Measurements from ENCODE around the gene ADGRV1. TPM values are rescaled to one million over a fixed set of nuclear protein-coding genes. Genes with fewer than 3 reads are reported as not detected.
"Not testable (repeated sequence)": the region's sequence is repeated elsewhere in the genome, so short reads cannot be mapped to it uniquely, and the experiment has no call there.

ADGRV1 gene
- total RNA-seq, 1 experiment from 2014 or later, result 0.18 TPM

- DNase-seq (ENCODE audit: low spot score), result no peak
Measured at GRCh38 chr5:90644132-90644531, 85.5 kb downstream of the ADGRV1 start.

GRCh38 chr5:90645024-90645610 lies 86.5 kb downstream of the ADGRV1 start:
- DNase-seq (ENCODE audit: low spot score), result no peak

DNA sequence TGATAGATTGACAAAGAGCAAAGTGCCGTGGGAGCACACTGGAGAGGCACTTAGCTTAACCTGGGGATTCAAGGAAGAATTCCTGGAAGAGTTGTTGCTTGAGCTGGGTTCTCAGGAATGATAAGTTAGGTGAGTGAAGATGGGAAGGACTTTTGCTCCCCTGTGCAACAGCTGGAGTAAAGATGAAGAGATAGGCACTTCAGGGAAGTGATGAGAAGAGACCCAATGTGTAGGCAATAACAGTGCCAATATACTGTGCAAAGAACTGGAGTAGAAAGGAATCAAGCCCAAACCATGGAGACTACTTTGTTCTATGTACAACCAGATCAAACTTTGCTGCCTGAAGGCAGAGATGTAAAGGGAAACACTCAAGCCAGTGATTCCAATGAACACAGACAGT lies 92.2 kb downstream of the ADGRV1 start:
- DNase-seq (ENCODE audit: low spot score), result no peak

GRCh38 chr5:90654215-90654614 lies 95.6 kb downstream of the ADGRV1 start:
- DNase-seq (ENCODE audit: low spot score), result no peak

- no peak for DNase-seq (ENCODE audit: low spot score)
Measured at GRCh38 chr5:90655423-90655822, 96.8 kb downstream of the ADGRV1 start.

DNA sequence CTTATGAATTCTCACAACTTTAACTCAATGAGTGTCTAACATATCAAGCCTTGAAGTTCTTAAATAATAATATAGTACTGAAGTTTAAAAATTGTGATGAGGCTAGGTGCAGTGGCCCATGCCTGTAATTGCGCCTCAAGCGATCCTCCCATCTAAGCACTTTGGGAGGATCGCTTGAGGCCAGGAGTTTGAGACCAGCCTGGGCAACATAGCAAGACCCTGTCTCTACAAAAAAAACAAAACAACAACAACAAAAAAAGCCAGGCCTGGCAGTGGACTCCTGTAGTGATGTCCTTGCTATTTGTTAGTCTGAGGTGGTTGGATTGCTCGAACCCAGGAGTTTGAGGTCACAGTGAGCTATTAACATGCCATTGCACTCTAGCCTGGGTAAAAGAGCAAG lies 98.4 kb downstream of the ADGRV1 start:
- no peak for DNase-seq (ENCODE audit: low spot score)

DNA sequence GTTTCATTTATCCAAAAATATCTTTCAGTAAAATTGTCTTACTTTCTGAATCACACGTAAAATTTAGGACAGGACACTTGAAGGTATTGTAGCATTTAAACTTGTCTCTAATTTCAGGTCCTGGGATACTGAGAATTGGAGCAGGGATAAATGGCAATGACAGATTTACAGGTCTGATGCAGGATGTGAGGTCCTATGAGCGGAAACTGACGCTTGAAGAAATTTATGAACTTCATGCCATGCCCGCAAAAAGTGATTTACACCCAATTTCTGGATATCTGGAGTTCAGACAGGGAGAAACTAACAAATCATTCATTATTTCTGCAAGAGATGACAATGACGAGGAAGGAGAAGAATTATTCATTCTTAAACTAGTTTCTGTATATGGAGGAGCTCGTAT lies 99.2 kb downstream of the ADGRV1 start:
- no peak for DNase-seq (ENCODE audit: low spot score)

DNA sequence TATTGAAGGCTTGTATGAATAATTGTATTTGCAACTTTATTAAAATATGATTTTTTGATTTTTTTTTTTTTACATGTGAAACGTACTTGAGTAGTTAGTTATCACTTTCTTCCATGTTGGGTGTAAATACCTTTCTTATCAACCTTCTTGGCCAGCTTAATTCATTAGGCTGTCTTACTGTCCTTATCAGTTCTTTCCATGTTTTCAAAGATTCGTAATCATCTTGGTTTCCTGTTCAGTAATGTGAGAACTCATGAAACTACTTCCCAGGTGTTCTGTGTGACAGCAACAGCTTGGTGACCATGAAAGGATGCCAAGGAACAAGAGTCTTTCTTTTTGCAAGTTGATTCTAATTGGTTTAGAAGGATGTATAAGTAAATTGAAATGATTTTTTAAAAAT lies 100.0 kb downstream of the ADGRV1 start:
- no peak for DNase-seq (ENCODE audit: low spot score)

DNA sequence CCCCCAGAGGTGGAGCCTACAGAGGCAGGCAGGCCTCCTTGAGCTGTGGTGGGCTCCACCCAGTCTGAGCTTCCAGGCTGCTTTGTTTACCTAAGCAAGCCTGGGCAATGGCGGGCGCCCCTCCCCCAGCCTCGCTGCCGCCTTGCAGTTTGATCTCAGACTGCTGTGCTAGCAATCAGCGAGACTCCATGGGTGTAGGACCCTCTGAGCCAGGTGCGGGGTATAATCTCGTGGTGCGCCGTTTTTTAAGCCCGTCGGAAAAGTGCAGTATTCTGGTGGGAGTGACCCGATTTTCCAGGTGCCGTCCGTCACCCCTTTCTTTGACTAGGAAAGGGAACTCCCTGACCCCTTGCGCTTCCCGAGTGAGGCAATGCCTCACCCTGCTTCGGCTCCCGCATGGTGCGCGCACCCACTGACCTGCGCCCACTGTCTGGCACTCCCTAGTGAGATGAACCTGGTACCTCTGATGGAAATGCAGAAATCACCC lies 109.5 kb downstream of the ADGRV1 start:
- DNase-seq (ENCODE audit: low spot score), result not testable (repeated sequence)

DNA sequence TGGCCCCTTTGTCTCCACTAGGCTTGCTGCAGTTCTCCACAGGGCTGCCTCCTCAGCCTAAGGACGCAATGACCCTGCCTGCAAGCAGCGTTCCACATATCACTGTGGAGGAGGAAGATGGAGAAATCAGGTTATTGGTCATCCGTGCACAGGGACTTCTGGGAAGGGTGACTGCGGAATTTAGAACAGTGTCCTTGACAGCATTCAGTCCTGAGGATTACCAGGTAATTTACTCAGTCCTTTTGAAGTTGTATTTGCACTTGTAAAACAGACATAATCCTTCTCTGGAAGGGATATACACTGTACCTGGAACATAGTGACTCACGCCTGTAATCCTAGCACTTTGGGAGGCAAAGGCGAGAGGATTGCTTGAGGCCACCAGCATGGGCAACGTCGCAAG lies 116.6 kb downstream of the ADGRV1 start:
- no peak for DNase-seq (ENCODE audit: low spot score)

GRCh38 chr5:90680921-90681563 lies 122.4 kb downstream of the ADGRV1 start:
- DNase-seq (ENCODE audit: low spot score), result no peak

DNA sequence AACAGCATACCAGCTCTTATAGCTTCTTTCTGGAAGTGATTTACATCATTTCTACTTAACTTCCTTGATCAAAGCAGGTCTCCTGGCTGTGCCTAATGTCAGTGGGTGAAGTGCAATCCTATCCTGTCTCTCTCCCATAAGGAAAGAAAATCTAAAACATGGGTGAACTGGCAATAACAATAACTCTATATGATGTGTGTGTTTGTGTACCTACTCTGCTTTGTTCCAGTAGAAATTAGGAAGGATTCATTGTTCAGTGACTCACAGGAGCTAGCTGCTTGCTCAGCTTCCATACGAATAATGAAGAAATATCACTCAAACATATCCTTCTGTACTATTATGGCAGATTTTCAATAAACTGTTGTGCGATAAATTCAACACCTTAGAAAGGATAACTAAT lies 123.7 kb downstream of the ADGRV1 start:
- no peak for DNase-seq (ENCODE audit: low spot score)

GRCh38 chr5:90685425-90686022 lies 126.9 kb downstream of the ADGRV1 start:
- DNase-seq (ENCODE audit: low spot score), result no peak

GRCh38 chr5:90686363-90686762 lies 127.8 kb downstream of the ADGRV1 start:
- DNase-seq (ENCODE audit: low spot score), result not testable (repeated sequence)

DNA sequence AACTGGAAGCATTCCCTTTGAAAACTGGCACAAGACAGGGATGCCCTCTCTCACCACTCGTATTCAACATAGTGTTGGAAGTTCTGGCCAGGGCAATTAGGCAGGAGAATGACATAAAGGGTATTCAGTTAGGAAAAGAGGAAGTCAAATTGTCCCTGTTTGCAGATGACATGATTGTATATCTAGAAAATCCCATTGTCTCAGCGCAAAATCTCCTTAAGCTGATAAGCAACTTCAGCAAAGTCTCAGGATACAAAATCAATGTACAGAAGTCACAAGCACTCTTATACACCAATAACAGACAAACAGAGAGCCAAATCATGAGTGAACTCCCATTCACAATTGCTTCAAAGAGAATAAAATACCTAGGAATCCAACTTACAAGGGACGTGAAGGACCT lies 128.9 kb downstream of the ADGRV1 start:
- not testable (repeated sequence) for DNase-seq (ENCODE audit: low spot score)

- no peak for DNase-seq (ENCODE audit: low spot score)
Measured at GRCh38 chr5:90689064-90689463, 130.5 kb downstream of the ADGRV1 start.

DNA sequence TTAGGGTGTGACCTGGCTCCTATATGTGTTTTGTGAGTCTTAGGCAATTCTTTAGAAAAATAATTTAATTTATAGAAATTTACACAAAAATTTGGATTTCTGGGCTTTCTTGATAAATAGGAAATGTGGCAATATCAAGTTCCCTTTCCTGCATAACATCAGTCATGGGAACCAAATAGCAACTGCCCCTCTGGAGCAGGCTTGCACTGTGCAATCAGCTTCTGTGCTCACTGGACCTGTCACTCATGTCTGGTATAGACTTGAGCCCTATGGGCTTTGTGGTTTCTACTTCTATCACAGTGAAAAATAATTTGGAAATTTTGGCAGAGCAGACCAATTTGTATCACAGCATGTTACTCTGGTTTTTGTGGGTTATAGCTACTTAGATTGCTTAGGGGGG lies 131.7 kb downstream of the ADGRV1 start:
- no peak for DNase-seq (ENCODE audit: low spot score)

- DNase-seq (ENCODE audit: low spot score), result no peak
Measured at GRCh38 chr5:90691533-90691932, 132.9 kb downstream of the ADGRV1 start.

GRCh38 chr5:90696153-90696552 lies 137.6 kb downstream of the ADGRV1 start:
- no peak for DNase-seq (ENCODE audit: low spot score)

DNA sequence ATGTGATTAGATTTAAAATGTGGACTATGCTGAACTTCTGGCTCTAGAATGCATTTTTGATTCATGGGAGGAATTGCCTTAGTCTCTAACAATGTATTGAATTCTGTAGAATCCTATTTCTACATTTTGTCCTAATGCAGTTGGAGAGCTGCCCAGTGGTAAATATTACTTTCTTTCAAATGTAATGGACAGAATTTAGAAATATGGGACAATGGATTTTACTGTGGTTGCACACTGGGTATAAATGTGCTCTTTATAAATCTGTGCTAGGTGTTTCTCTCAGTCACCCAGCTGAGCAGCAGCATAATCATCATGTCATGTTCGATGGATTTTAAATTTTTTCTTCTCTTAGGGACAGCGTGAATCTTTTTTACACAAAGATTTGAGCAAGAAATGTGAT lies 141.7 kb downstream of the ADGRV1 start:
- no peak for DNase-seq (ENCODE audit: low spot score)

GRCh38 chr5:90703932-90704331 lies 145.3 kb downstream of the ADGRV1 start:
- DNase-seq (ENCODE audit: low spot score), result no peak

- DNase-seq (ENCODE audit: low spot score), result no peak
Measured at GRCh38 chr5:90707698-90708097, 149.1 kb downstream of the ADGRV1 start.
